BJ (cell line): Measurements from ENCODE around the gene MPPED1. TPM values are rescaled to one million over a fixed set of nuclear protein-coding genes. Genes with fewer than 3 reads are reported as not detected.

Experiments used
- CTCF ChIA-PET: fragments of 350-600 bp; formaldehyde crosslinking; extraction: SDS; loops from one replicate; lab custom pipeline; 2021; ENCODE audit warnings: antibody characterized with exemption, inconsistent platforms; lab: Yijun Ruan, JAX
- POLR2A ChIA-PET: fragments of 300-600 bp; sonication (Branson Sonifier 250); formaldehyde crosslinking; extraction: SDS; loops from one replicate; lab custom pipeline; 2021; ENCODE audit warnings: antibody characterized with exemption; lab: Charles Lee
- DNase-seq: peaks from one replicate; pipeline ENCODE4 v3.0.0-alpha.2; 2011; ENCODE audit warnings: low read depth
- H3K27me3 ChIP-seq: 2 replicates; pipeline ENCODE4 v1.6.0; 2011; ENCODE audit warnings: low read length; ENCODE audit not compliant: control insufficient read depth, insufficient read depth
- H3K36me3 ChIP-seq: 2 replicates; pipeline ENCODE4 v1.5.1; 2011; ENCODE audit warnings: low read length; ENCODE audit not compliant: control insufficient read depth, insufficient read depth
- H3K4me3 ChIP-seq: 2 replicates; pipeline ENCODE4 v1.5.1; 2011; ENCODE audit warnings: low read depth, mild to moderate bottlenecking, control low read depth, low read length
- polyA plus RNA-seq: library from polyadenylated mRNA; depleted of rRNA; stranded (reverse); fragments of >200 nt; gene quantifications from 2 replicates; pipeline ENCODE4 v1.2.3, GENCODE V29; 2011
- TF ChIP-seq, protein P1 (sequence below): IDR thresholded peaks from 2 replicates; pipeline ENCODE4 v1.5.1; 2011; ENCODE audit warnings: low read depth, mild to moderate bottlenecking, control low read depth, inconsistent platforms, low read length, moderate library complexity; ENCODE audit not compliant: insufficient read depth

The MPPED1 gene
- polyA plus RNA-seq, 1 experiment = not detected

DNA sequence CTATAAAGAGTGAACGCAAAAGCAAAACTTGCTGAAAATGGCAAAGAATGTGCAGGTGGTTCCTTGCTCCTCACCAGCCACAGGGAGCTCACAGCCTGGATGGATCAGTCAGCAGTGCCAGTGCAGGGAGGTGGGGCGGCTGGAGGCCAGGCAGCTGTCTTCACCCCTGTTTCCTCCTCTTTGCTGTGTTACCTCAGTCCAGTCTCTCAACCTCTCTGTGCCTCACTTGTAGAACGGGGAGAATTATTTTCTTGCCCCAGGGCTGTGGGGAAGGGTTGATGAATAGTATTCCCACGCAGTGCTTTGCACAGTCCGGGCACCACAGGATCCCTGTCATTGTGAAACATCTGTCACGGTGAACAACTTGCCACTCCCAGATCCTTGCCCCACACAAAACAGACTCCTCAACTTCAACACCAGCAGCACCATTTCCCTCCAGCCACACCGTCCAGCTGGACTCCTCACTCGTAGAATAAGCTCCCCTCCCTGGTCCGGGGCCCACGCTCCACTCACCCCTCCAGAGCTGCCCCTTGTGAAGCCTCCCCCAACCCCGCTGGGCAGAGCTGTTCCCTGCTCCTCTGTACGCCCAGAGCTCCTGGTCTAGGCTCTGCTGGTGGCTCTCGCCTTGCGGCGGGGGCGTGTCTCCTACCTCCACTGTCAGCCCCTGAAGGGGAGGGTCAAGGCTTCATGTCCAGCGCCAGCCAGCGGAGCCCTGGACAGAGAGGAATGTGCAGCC is 27.7 kb downstream of the MPPED1 start:
- no peak for DNase-seq
- ChIA-PET CTCF (interaction anchor here (0.6 kb wide), 1 partner anchor 9 kb away, joined by 3 read pairs; no protein-coding TSS in a partner anchor), POLR2A (no interaction called here)
- no peaks in the 10 kb centered on the region for H3K27me3 ChIP-seq
- H3K4me3 ChIP-seq = no peak overlapping the region
- H3K36me3 ChIP-seq = no peaks in the 10 kb centered on the region
- TF ChIP-seq, protein P1, sequence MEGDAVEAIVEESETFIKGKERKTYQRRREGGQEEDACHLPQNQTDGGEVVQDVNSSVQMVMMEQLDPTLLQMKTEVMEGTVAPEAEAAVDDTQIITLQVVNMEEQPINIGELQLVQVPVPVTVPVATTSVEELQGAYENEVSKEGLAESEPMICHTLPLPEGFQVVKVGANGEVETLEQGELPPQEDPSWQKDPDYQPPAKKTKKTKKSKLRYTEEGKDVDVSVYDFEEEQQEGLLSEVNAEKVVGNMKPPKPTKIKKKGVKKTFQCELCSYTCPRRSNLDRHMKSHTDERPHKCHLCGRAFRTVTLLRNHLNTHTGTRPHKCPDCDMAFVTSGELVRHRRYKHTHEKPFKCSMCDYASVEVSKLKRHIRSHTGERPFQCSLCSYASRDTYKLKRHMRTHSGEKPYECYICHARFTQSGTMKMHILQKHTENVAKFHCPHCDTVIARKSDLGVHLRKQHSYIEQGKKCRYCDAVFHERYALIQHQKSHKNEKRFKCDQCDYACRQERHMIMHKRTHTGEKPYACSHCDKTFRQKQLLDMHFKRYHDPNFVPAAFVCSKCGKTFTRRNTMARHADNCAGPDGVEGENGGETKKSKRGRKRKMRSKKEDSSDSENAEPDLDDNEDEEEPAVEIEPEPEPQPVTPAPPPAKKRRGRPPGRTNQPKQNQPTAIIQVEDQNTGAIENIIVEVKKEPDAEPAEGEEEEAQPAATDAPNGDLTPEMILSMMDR = no peak

DNA sequence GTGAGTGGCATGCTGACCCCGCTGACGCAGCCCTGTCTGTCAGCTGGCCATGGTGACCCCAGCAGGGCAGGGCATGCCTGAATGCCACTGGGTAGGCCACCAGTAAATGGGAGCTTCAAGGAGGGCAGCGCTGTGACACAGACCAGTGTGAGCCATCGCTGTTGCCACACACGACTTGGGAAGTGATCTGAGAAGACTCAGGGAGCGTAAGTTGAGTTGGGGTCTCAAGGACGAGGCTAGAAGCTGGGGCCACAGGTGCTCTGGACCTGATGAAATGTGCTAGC is 28.2 kb downstream of the MPPED1 start:
- CTCF ChIA-PET = no interaction called here
- Histone ChIP-seq H3K4me3 (no peak overlapping the region), H3K36me3 (no peaks in the 10 kb centered on the region), H3K27me3 (no peaks in the 10 kb centered on the region)
- no peak for DNase-seq
- TF ChIP-seq, protein P1 = no peak
- POLR2A ChIA-PET = no interaction called here

DNA sequence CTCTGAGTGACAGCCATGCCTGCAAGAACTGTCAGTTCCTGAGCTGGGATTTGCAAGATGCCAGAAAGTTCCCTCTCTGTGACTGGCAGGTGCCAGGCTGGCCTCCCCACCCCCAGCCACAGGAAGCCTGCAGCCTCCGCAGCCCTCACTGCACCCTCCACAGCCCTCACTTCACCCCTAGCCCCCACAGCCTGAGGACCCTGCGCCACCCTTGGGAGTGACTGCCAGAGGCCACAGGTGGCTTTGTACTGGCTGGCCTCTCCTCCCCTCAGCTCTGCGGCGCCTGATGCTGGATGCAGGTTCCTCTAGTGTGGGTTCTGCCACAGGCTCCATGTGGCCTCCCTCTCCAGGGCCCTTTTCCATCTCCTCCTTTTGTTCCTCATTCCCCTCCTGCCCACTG is 28.7 kb downstream of the MPPED1 start:
- no peak for DNase-seq
- TF ChIP-seq, protein P1 = no peak
- CTCF ChIA-PET = no interaction called here
- POLR2A ChIA-PET = no interaction called here
- Histone ChIP-seq H3K27me3 (no peaks in the 10 kb centered on the region), H3K4me3 (no peak overlapping the region), H3K36me3 (no peaks in the 10 kb centered on the region)

DNA sequence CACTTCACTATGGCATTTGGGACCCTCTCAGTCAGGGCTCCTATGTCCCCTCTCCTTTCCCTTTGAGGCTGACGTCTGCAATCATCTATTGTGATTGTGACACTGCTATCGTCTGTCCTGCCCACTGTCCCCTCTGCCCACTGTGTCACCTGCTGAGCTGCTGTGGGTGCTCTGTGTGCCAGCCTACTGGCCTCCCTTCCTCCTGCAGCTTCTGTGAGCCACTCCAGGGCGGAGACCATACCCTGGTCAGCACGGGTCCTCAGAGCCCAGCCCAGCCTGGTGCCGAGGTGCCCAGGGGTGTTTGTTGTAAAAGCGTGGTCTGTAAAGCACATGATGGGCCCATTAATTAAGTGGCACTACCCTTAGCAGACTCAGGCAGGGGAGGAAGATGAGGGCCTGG is 29.4 kb downstream of the MPPED1 start:
- no peaks in the 10 kb centered on the region for H3K27me3 ChIP-seq
- ChIA-PET POLR2A (no interaction called here), CTCF (no interaction called here)
- no peaks in the 10 kb centered on the region for H3K36me3 ChIP-seq
- TF ChIP-seq, protein P1 = no peak
- no peak for DNase-seq
- no peak overlapping the region for H3K4me3 ChIP-seq

DNA sequence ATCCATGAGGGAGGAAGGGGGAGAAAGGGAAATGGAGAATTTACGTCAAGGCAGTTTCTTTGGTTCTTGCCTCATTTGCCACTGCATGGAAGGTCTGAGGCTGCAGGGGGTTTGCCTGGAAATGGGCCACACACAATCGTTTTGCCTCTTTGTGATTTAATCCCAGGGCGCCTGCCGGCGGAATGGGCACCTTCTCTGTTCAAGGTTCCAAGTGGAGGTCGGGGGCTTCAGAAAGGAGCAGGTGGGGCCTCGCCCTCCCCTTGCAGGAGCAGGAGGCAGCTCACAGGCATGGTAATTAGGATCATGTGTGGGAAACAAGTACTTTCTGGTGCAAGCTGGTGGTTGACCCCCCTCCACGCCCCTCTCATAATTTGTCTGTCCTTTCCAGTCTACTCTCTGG is 29.9 kb downstream of the MPPED1 start:
- TF ChIP-seq, protein P1 = no peak
- Histone ChIP-seq H3K36me3 (no peaks in the 10 kb centered on the region), H3K4me3 (no peak overlapping the region), H3K27me3 (no peaks in the 10 kb centered on the region)
- ChIA-PET CTCF (no interaction called here), POLR2A (no interaction called here)
- DNase-seq = no peak
